Measurements from ENCODE around the gene NR2C2AP.

DNA sequence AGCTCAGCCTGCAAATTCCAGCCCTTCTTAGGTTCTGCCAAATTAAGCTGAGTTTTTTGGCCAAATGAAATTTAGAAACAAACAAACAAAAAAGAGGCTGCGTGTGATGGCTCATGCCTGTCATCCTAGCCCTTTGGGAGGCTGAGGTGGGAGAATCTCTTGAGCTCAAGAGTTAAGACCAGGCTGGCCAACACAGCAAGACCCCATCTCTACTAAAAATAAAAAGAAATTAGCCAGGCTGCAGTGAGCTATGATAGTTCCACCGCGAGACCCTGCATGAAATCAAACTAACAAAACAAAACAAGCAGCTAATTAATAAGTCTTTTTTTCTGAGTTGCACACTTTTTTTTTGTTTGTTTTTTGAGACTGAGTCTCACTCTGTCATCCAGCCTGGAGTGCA, 26.5 kb upstream of the NR2C2AP start:
- TF ChIP-seq EZH2 (IDR thresholded peaks at IDR 0.05; ENCODE audit: borderline replicate concordance, insufficient read depth, low read depth, low read length, poor library complexity, severe bottlenecking) = no peak
- TF ChIP-seq CTCF (IDR thresholded peaks at IDR 0.05) = no peak
